ENCODE results near the gene MAST3. TPM values are rescaled to one million over a fixed set of nuclear protein-coding genes. Genes with fewer than 3 reads are reported as not detected.
"Not testable (repeated sequence)": the region's sequence is repeated elsewhere in the genome, so short reads cannot be mapped to it uniquely, and the experiment has no call there.

Gene MAST3
- total RNA-seq, 2 donors from 2014 or later: 30.3 to 31.4 TPM

DNA sequence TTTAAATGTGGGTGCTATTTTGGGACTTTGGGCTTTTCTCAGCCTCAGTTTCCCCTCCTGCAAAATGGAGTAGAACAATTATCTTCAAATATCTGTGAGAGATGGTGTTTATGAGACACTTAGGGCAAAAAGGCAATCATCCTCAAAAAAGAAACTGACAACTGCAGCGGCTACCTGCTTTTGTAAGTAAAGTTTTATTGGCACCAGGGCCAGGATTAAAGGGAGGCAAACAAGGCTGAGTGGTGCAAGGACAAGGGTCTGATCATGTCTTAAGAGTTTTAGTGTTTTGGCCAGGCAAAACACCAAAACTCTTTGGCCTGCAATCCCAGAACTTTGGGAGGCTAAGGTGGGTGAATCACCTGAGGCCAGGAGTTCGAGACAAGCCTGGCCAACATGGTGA, 1.3 kb upstream of the MAST3 start:
- no peak for DNase-seq (ENCODE audit: low spot score)
- no peak overlapping the region for H3K27ac Mint-ChIP-seq
- no peaks in the 10 kb centered on the region for H3K27me3 Mint-ChIP-seq
- no peak for ATAC-seq
- no peaks in the 10 kb centered on the region for H3K9me3 Mint-ChIP-seq
- H3K4me1 Mint-ChIP-seq (ENCODE audit: low read depth in 2 of 2): peaks cover 21 to 24% of the 10 kb centered on the region in 2 donors
- H3K4me3 Mint-ChIP-seq: no peak overlapping the region
- no peaks in the 10 kb centered on the region for H3K36me3 Mint-ChIP-seq

DNA sequence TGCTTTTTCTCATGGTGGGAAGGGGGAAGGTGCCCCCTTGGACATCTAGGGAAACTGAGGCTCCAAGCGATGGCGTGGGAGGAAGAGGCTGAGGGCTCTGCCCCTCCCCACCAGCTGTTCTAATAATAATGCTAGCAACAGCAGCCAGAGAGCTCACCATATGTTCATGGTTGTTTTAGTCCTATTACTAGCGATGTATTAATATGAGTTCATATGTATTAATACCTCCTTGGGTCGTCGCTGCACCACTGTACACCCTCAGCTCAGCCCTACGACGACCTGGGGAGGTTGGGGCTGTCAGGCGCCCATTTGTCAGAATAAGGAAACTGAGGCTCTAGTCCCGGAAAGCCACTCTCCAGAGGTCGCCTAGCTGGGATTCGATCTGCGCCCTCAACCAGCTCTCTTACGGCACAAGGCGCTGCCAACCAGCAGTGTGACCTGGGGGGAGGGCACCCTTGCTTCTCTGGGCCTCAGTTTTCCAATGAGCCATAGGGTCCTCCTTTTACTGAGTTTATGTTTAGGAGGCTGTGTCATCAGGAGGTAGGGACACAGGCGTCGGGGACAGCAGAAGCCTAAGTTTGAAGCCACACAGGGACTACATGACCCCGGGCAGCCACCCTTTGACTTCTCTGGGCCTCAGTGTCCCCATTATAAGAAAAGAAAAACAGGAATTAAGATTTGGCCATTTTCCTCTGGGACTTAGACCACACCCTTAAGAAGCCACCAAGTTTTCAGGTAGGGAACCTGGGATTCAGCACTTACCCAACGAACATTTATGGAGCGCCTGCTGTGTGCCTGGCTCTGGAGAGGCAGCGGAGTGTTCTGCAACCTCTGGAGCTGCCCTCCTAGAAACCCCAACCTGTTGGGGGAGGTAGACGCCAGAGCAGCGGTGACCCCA, 664 bp downstream of the MAST3 start:
- Mint-ChIP-seq H3K9me3 (no peaks in the 10 kb centered on the region), H3K36me3 (no peaks in the 10 kb centered on the region), H3K4me1 (ENCODE audit: low read depth in 2 of 2) (peaks cover 21 to 22% of the 10 kb centered on the region in 2 donors), H3K27me3 (no peaks in the 10 kb centered on the region), H3K4me3 (peak overlapping the region; percentile 86), H3K27ac (peak overlapping the region; percentile 26 to 82)
- DNase-seq (ENCODE audit: low spot score) (no peak), ATAC-seq (no peak)

DNA sequence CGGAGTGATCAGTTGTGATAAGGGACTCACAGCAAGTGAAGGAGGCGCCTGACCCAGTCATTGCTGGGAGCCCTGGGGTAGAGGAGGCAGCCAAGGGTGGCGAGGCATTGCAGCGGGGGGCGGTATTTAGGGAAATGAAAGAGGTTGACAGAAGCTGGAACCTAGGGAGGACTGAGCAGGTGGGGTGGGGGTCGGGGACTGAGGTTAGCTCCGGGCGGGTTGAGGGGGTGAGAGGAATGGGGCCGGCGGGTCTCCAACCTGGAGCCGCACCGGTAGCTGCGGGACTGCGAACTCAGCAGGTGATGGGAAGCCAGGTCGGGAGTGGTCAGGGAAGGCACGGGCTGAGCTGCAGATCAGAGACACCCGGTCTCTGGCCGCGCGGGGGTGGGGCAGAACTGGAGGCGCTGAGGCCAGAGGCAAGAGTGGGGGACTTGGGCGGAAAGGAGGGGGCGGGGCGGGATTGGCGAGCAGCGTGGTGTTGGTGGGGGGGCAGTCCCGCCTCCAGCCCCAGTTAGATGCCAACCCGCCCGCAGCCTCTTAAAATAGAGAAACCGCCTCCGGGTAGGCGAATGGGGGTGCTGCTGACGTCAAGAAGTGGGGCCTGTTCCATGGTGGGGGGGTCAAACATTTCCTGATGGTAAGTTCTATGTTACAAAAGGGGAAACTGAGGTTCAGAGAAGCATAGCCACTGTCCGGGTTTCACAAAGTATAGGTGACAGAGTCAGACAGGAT, 1.5 kb downstream of the MAST3 start:
- H3K4me3 Mint-ChIP-seq: peak overlapping the region; percentile 86
- no peaks in the 10 kb centered on the region for H3K27me3 Mint-ChIP-seq
- peaks cover 25% of the 10 kb centered on the region in 2 donors for H3K4me1 Mint-ChIP-seq (ENCODE audit: low read depth in 2 of 2)
- no peak for DNase-seq (ENCODE audit: low spot score)
- no peaks in the 10 kb centered on the region for H3K9me3 Mint-ChIP-seq
- H3K36me3 Mint-ChIP-seq: no peaks in the 10 kb centered on the region
- peak overlapping the region; percentile 26 to 82 for H3K27ac Mint-ChIP-seq
- ATAC-seq: peak; percentile 2 to 19

GRCh38 chr19:18099623-18099995, 2.0 kb downstream of the MAST3 start:
- no peaks in the 10 kb centered on the region for H3K27me3 Mint-ChIP-seq
- H3K9me3 Mint-ChIP-seq: no peaks in the 10 kb centered on the region
- peaks cover 25 to 27% of the 10 kb centered on the region in 2 donors for H3K4me1 Mint-ChIP-seq (ENCODE audit: low read depth in 2 of 2)
- no peaks in the 10 kb centered on the region for H3K36me3 Mint-ChIP-seq
- peak overlapping the region; percentile 86 for H3K4me3 Mint-ChIP-seq
- ATAC-seq (no peak), DNase-seq (ENCODE audit: low spot score) (no peak)
- peak overlapping the region; percentile 26 to 82 for H3K27ac Mint-ChIP-seq

GRCh38 chr19:18100710-18101109, 3.1 kb downstream of the MAST3 start:
- Mint-ChIP-seq H3K36me3 (no peaks in the 10 kb centered on the region), H3K9me3 (no peaks in the 10 kb centered on the region), H3K4me1 (ENCODE audit: low read depth in 2 of 2) (peaks cover 25 to 27% of the 10 kb centered on the region in 2 donors), H3K27me3 (no peaks in the 10 kb centered on the region), H3K4me3 (no peak overlapping the region), H3K27ac (no peak overlapping the region)
- DNase-seq (ENCODE audit: low spot score) (no peak), ATAC-seq (no peak)

DNA sequence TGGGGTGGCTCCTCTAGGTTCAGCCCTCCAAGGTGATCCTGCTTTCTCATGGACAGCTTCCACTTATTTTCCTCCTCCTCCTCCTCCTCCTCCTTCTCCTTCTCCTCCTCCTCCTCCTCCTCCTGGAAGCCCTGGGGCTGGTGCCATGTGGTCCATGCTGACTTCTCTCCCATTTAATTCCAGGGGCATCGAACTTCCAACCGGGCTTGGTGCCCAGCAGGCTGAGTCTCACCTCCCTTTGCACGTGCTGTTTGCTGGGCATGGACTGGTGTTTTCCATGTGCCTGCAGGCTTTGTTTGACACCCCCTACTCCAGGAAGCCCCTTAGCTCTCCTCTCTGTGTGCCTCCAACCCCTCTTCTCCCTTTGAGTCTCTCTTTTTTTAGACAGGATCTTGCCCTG, 3.7 kb downstream of the MAST3 start:
- Mint-ChIP-seq H3K4me1 (ENCODE audit: low read depth in 2 of 2) (peaks cover 25 to 27% of the 10 kb centered on the region in 2 donors), H3K27ac (no peak overlapping the region), H3K4me3 (no peak overlapping the region), H3K27me3 (no peaks in the 10 kb centered on the region), H3K9me3 (no peaks in the 10 kb centered on the region), H3K36me3 (no peaks in the 10 kb centered on the region)
- no peak for DNase-seq (ENCODE audit: low spot score)
- ATAC-seq: no peak

DNA sequence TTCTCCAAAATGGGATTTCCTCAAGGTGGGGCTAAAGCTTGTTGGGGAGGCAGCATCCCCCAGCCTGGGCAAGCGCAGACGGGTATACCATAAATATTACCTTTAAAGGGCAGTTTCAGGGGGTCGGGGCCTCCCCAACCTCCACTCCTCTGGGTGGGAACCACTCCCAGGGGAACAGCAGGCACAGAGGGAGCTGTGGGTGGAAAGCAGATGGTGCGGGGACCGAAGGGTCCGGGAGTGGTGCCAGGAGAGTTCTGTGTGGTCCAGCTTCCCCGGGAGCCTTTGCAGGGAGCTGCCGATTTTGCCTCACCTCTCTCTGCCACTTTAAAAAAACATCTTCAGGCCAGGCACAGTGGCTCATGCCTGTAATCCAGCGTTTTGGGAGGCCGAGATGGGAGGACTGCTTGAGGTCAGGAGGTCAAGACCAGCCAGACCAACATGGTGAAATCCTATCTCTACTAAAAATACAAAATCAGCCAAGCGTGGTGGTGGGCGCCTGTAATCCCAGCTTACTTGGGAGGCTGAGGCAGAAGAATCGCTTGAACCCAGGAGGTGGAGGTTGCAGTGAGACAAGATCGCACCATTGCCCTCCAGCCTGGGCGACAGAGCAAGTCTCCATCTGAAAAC, 5.5 kb downstream of the MAST3 start:
- peaks cover 23 to 29% of the 10 kb centered on the region in 2 donors for H3K4me1 Mint-ChIP-seq (ENCODE audit: low read depth in 2 of 2)
- no peaks in the 10 kb centered on the region for H3K9me3 Mint-ChIP-seq
- H3K27ac Mint-ChIP-seq: no peak overlapping the region
- no peak for ATAC-seq
- no peak for DNase-seq (ENCODE audit: low spot score)
- H3K27me3 Mint-ChIP-seq: no peaks in the 10 kb centered on the region
- H3K4me3 Mint-ChIP-seq: no peak overlapping the region
- H3K36me3 Mint-ChIP-seq: no peaks in the 10 kb centered on the region

- Mint-ChIP-seq H3K4me3 (peak overlapping the region; percentile 79), H3K36me3 (no peaks in the 10 kb centered on the region), H3K27ac (peak overlapping the region in 1 of 2 donors; percentile 71), H3K9me3 (no peaks in the 10 kb centered on the region), H3K4me1 (ENCODE audit: low read depth in 2 of 2) (peaks cover 16 to 20% of the 10 kb centered on the region in 2 donors), H3K27me3 (no peaks in the 10 kb centered on the region)
- no peak for ATAC-seq
- DNase-seq (ENCODE audit: low spot score): no peak
These were observed 7.2 kb downstream of the MAST3 start for GRCh38 chr19:18104793-18105131.

DNA sequence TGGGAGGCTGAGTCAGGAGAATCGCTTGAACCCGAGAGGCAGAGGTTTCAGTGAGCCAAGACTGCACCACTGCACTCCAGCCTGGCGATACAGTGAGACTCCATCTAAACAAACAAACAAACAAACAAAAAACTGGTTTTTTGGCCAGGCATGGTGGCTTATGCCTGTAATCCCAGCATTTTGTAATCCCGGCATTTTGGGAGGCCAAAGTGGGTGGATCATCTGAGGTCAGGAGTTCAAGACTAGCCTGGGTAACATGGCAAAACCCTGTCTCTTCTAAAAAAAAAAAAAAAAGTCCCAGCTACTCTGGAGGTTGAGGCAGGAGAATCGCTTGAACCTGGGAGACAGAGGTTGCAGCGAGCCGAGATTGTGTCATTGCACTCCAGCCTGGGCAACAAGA, 7.7 kb downstream of the MAST3 start:
- not testable (repeated sequence) for ATAC-seq; H3K27me3 Mint-ChIP-seq; H3K36me3 Mint-ChIP-seq; H3K9me3 Mint-ChIP-seq; H3K4me3 Mint-ChIP-seq; H3K27ac Mint-ChIP-seq; DNase-seq (ENCODE audit: low spot score)
- H3K4me1 Mint-ChIP-seq (ENCODE audit: low read depth in 2 of 2): peaks cover 14 to 19% of the 10 kb centered on the region in 2 donors

DNA sequence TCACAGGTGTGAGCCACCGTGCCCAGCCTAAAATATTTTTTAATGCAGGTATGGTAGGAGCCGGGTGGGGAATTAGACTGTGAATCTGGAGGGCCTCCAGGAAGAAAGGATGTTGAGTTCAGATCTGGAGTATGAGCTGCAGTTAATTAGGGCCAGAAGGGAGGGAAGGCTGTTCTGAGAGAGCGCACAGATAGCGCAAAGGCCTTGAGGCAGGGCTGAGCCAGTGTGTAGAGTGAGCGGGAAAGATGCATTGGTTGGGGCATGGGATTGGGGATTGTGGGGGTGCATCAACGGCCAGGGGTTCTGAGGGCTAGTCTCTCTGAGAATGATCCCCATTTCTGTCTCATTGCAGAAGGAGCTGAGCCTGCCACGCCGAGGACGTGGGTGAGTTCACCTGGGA, 9.7 kb downstream of the MAST3 start:
- Mint-ChIP-seq H3K36me3 (no peaks in the 10 kb centered on the region), H3K4me1 (ENCODE audit: low read depth in 2 of 2) (peaks cover 14 to 16% of the 10 kb centered on the region in 2 donors), H3K27me3 (no peaks in the 10 kb centered on the region), H3K4me3 (peak overlapping the region; percentile 1), H3K9me3 (no peaks in the 10 kb centered on the region), H3K27ac (no peak overlapping the region)
- DNase-seq (ENCODE audit: low spot score) (no peak), ATAC-seq (no peak)

DNA sequence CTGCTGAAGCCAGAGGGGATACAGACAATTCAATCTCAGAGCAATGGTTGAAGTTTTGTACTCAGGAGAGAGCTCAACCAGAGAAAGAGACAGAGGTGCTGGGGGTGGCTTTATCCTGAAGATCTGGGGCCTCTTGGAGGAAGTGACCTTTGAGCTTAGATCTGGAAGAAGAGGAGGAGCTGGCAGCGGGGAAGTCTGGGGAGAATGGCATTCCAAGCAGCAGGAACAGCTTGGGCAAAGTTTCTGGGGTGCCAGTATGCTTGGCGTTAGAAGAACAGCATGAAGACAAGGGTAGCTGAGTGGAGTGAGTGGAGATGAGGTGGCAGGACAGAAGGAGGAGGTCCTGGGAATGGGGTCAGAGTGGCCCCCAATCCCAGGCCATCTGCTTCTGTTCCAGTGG, 11.3 kb downstream of the MAST3 start:
- H3K4me3 Mint-ChIP-seq: peak overlapping the region; percentile 75
- H3K9me3 Mint-ChIP-seq: no peaks in the 10 kb centered on the region
- H3K27me3 Mint-ChIP-seq: no peaks in the 10 kb centered on the region
- H3K27ac Mint-ChIP-seq: peak overlapping the region; percentile 55 to 81
- ATAC-seq (no peak), DNase-seq (ENCODE audit: low spot score) (no peak)
- no peaks in the 10 kb centered on the region for H3K36me3 Mint-ChIP-seq
- H3K4me1 Mint-ChIP-seq (ENCODE audit: low read depth in 2 of 2): peaks cover 17 to 19% of the 10 kb centered on the region in 2 donors

GRCh38 chr19:18109341-18109732, 11.8 kb downstream of the MAST3 start:
- Mint-ChIP-seq H3K4me1 (ENCODE audit: low read depth in 2 of 2) (peaks cover 18 to 19% of the 10 kb centered on the region in 2 donors), H3K27ac (peak overlapping the region; percentile 55 to 81), H3K36me3 (no peaks in the 10 kb centered on the region), H3K4me3 (peak overlapping the region; percentile 75), H3K9me3 (no peaks in the 10 kb centered on the region), H3K27me3 (no peaks in the 10 kb centered on the region)
- DNase-seq (ENCODE audit: low spot score) (no peak), ATAC-seq (no peak)

GRCh38 chr19:18109733-18110608, 12.4 kb downstream of the MAST3 start:
- peaks cover 15 to 22% of the 10 kb centered on the region in 2 donors for H3K4me1 Mint-ChIP-seq (ENCODE audit: low read depth in 2 of 2)
- no peaks in the 10 kb centered on the region for H3K9me3 Mint-ChIP-seq
- H3K27me3 Mint-ChIP-seq: no peaks in the 10 kb centered on the region
- DNase-seq (ENCODE audit: low spot score) (peak; percentile 84), ATAC-seq (peak; percentile 85 to 92)
- no peaks in the 10 kb centered on the region for H3K36me3 Mint-ChIP-seq
- peak overlapping the region; percentile 75 for H3K4me3 Mint-ChIP-seq
- H3K27ac Mint-ChIP-seq: peak overlapping the region in 1 of 2 donors; percentile 81
